ENCODE results near the gene PDZD7. TPM values are rescaled to one million over a fixed set of nuclear protein-coding genes. Genes with fewer than 3 reads are reported as not detected.

PDZD7 gene
- total and polyA plus RNA-seq, 9 of the 15 experiments (the other 6 are each of a cell fraction or from before 2014, with no cell fraction given), result 0.04 to 0.24 (median 0.08) TPM; not detected in 3

DNA sequence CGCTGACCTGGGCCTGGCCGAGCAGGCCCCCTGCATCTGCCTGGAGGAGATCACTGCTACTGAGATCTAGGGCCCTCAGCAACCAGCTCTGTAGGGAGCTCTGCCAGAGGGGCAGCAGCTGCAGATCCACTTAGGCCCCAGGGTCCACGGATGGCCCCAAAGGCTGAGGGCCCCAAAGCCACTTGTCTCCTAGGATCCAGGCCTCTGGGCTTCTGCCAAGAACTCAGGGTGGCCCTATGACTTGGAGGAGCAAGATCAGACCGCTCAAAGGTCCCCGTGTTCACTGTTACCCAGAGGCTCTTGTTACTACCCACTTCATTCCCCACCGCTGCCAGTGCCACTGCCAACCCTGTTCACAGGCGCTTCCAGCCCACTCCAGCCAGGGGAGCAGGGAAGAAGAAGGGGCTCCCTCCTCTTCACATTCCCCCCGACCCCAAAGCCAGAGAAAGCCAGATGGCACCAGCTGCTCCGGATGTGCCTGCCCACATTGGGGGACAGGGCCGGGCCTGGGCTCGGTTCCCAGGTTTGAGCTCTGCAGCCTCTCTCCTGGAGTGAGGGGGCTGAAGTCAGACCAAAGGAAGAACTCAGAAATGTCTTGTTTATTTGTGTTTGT is 23.7 kb downstream of the PDZD7 start:
- no peaks in the 10 kb centered on the region for H3K9me3 ChIP-seq (replicated peaks; ENCODE audit: control insufficient read depth, insufficient read depth, low read depth, low read length)
- no peak overlapping the region for H3K4me3 ChIP-seq
- H3K36me3 ChIP-seq (ENCODE audit: control insufficient read depth, insufficient read depth, low read length), result peaks cover 43% of the 10 kb centered on the region; the same call in 2 of the 3 replicates
- peak overlapping the region in 1 of 2 experiments; percentile 35; a peak in 1 of 4 replicates for H3K9ac ChIP-seq (ENCODE audit: insufficient read depth in 1 of 2, low read depth in 2 of 2, low read length in 2 of 2)
- H3K4me2 ChIP-seq (ENCODE audit: insufficient read depth, low read length), result no peak overlapping the region
- H2AFZ ChIP-seq (ENCODE audit: low read depth, low read length), result no peak overlapping the region
- ChIA-PET CTCF (ENCODE audit: low intra/inter-chr PET ratio) (no interaction called here), POLR2A (interaction anchor here (0.6 to 1.5 kb wide), 4 partner anchors 13 to 105 kb away, joined by 3 read pairs; no protein-coding TSS in a partner anchor)
- TF ChIP-seq POLR2G (IDR thresholded peaks at IDR 0.05; ENCODE audit: low read depth, low read length), result 0 out of 2 replicates have a peak, but pooled peaks have one; percentile 16
- TF ChIP-seq FOXP4 (CRISPR knock-in tag; IDR thresholded peaks at IDR 0.05; ENCODE audit: borderline replicate concordance), result no peak
- in situ Hi-C loops (cut with MboI), result no loop called here
- no TSS peak for BruUV-seq (replicated peaks)
- no peaks in the 10 kb centered on the region for H4K20me1 ChIP-seq (replicated peaks; ENCODE audit: control insufficient read depth, insufficient read depth, low read length)
- no peaks in the 10 kb centered on the region for H3K27me3 ChIP-seq (ENCODE audit: control insufficient read depth in 2 of 2, insufficient read depth in 2 of 2, low read length in 2 of 2)
- H3K4me1 ChIP-seq (replicated peaks in 1 of 2; ENCODE audit: control insufficient read depth in 2 of 2, insufficient read depth in 2 of 2, low read length in 2 of 2), result peaks cover 8 to 55% of the 10 kb centered on the region in 2 experiments; a peak in 4 of 5 replicates
- ATAC-seq, result no peak
- DNase-seq (ENCODE audit: extremely low read depth in 1 of 4, low spot score in 3 of 4), result no peak
- intact Hi-C loops (cut with micrococcal nuclease), result no loop called here
- H3K9me1 ChIP-seq (ENCODE audit: control insufficient read depth, insufficient read depth, low read length), result no peaks in the 10 kb centered on the region
- FAIRE-seq, result no peak
- H3K79me2 ChIP-seq (ENCODE audit: control insufficient read depth, insufficient read depth, low read length), result peaks cover 9% of the 10 kb centered on the region
- H3K27ac ChIP-seq (ENCODE audit: extremely low read depth, low read depth, low read length), result no peak overlapping the region
- WGBS (ENCODE audit: insufficient coverage, low coverage, missing lambda C conversion rate), result 78% methylated on average over 5 of the region's 11 CpGs
